Stimulated activated CD4-positive, alpha-beta T cell treated with anti-CD3 and anti-CD28 coated beads, TNF-alpha, amount 100 ng/mL, for 4 hours (primary cell): Measurements from ENCODE around the gene SPCS2.
A peak's percentile ranks its signal among the peaks of the same experiment; 100 is the strongest.
"Not testable (repeated sequence)": the region's sequence is repeated elsewhere in the genome, so short reads cannot be mapped to it uniquely, and the experiment has no call there.

Experiments
- DNase-seq, 3 experiments: peaks; one replicate each; pipeline ENCODE4 v3.0.0-alpha.2; 2020; ENCODE audit warnings: low read depth in 3 of 3

SPCS2 gene

GRCh38 chr11:75002516-75002915 lies 53.5 kb downstream of the SPCS2 start:
- DNase-seq, result no peak

GRCh38 chr11:75004215-75004614 lies 55.1 kb downstream of the SPCS2 start:
- DNase-seq, result no peak

- DNase-seq, result no peak
Measured at GRCh38 chr11:75011357-75011756, 62.3 kb downstream of the SPCS2 start.

GRCh38 chr11:75011872-75012271 lies 62.8 kb downstream of the SPCS2 start:
- DNase-seq, result no peak

GRCh38 chr11:75013051-75013450 lies 64.0 kb downstream of the SPCS2 start:
- DNase-seq, result no peak

GRCh38 chr11:75014129-75014528 lies 65.1 kb downstream of the SPCS2 start:
- DNase-seq, result no peak

- not testable (repeated sequence) for DNase-seq
Measured at GRCh38 chr11:75019200-75019599, 70.1 kb downstream of the SPCS2 start.

- DNase-seq, result not testable (repeated sequence)
Measured at GRCh38 chr11:75020328-75020727, 71.3 kb downstream of the SPCS2 start.

- no peak for DNase-seq
Measured at GRCh38 chr11:75022296-75022695, 73.2 kb downstream of the SPCS2 start.

GRCh38 chr11:75022759-75023396 lies 73.8 kb downstream of the SPCS2 start:
- DNase-seq, result peak; percentile 50 to 60 (median 53)

- DNase-seq, result no peak
Measured at GRCh38 chr11:75023446-75024067, 74.5 kb downstream of the SPCS2 start.

GRCh38 chr11:75024068-75024449 lies 75.0 kb downstream of the SPCS2 start:
- no peak for DNase-seq

GRCh38 chr11:75024764-75025211 lies 75.7 kb downstream of the SPCS2 start:
- DNase-seq, result no peak

- no peak for DNase-seq
Measured at GRCh38 chr11:75025561-75025960, 76.5 kb downstream of the SPCS2 start.

GRCh38 chr11:75028321-75028720 lies 79.3 kb downstream of the SPCS2 start:
- no peak for DNase-seq
